Cardiac muscle cell (in vitro differentiated cells and primary cell): ENCODE measurements around the gene DYRK2. TPM values are rescaled to one million over a fixed set of nuclear protein-coding genes. Genes with fewer than 3 reads are reported as not detected.

Experiments used
- DNase-seq, 2 donors: peaks; one replicate each; pipeline versions ENCODE4 v3.0.0 to v3.0.0-alpha.2; 2010 to 2017; ENCODE audit warnings: low read depth in 1 of 2, low spot score in 1 of 2
- H3K27ac ChIP-seq: fragments of 200-600 bp; sonication (generic); 2 replicates; pipeline ENCODE4 v1.5.1; 2016
- H3K27me3 ChIP-seq: fragments of 200-600 bp; sonication (generic); 2 replicates; pipeline ENCODE4 v1.6.0; 2016; ENCODE audit warnings: control low read depth
- H3K36me3 ChIP-seq: fragments of 200-600 bp; sonication (generic); 2 replicates; pipeline ENCODE4 v1.5.1; 2016; ENCODE audit warnings: control low read depth
- H3K4me1 ChIP-seq: fragments of 200-600 bp; sonication (generic); 2 replicates; pipeline ENCODE4 v1.8.1; 2017; ENCODE audit warnings: low read depth, mild to moderate bottlenecking, mixed run types
- H3K4me3 ChIP-seq: fragments of 200-600 bp; sonication (generic); 2 replicates; pipeline ENCODE4 v1.5.1; 2016; ENCODE audit warnings: mild to moderate bottlenecking
- H3K9me3 ChIP-seq: fragments of 200-600 bp; sonication (generic); 2 replicates; pipeline ENCODE4 v1.5.1; 2017; ENCODE audit warnings: low read depth, mild to moderate bottlenecking, control low read depth
- CTCF ChIP-seq: IDR thresholded peaks from 2 replicates; pipeline ENCODE4 v1.5.1; 2012; ENCODE audit warnings: low read depth, mild to moderate bottlenecking, low read length
- polyA plus RNA-seq: library from polyadenylated mRNA; unstranded; fragments of >200 nt; fragmentation: Nextera tagmentation; extraction: Ambion mirVana; gene quantifications from 2 replicates; pipeline ENCODE4 v1.2.1, GENCODE V29; 2016
- total RNA-seq: library from RNA; depleted of rRNA; stranded (reverse); fragments of >200 nt; gene quantifications from 2 replicates; pipeline ENCODE4 v1.2.3, GENCODE V29; 2016

Gene DYRK2
- total and polyA plus RNA-seq, 2 experiments from 2014 or later = 48.2 to 95.9 TPM

GRCh38 chr12:67645601-67646000, 2.9 kb upstream of the DYRK2 start:
- Histone ChIP-seq H3K4me3 (no peak overlapping the region), H3K27ac (no peak overlapping the region), H3K4me1 (no peaks in the 10 kb centered on the region), H3K36me3 (no peaks in the 10 kb centered on the region), H3K9me3 (no peaks in the 10 kb centered on the region), H3K27me3 (no peaks in the 10 kb centered on the region)
- TF ChIP-seq CTCF = no peak
- DNase-seq = peak in 1 of 2 donors; percentile 43

- H3K27me3 ChIP-seq = no peaks in the 10 kb centered on the region
- peaks cover 6% of the 10 kb centered on the region for H3K4me1 ChIP-seq
- H3K36me3 ChIP-seq = no peaks in the 10 kb centered on the region
- no peak overlapping the region for H3K4me3 ChIP-seq
- H3K27ac ChIP-seq = no peak overlapping the region
- H3K9me3 ChIP-seq = no peaks in the 10 kb centered on the region
- no peak for DNase-seq
- TF ChIP-seq CTCF = no peak
These were observed 1.8 kb upstream of the DYRK2 start for GRCh38 chr12:67646775-67647174.

- TF ChIP-seq CTCF = no peak
- DNase-seq = peak in 1 of 2 donors; percentile 21
- H3K4me3 ChIP-seq = peak overlapping the region; percentile 61
- H3K4me1 ChIP-seq = peaks cover 11% of the 10 kb centered on the region
- H3K36me3 ChIP-seq = no peaks in the 10 kb centered on the region
- H3K9me3 ChIP-seq = no peaks in the 10 kb centered on the region
- H3K27ac ChIP-seq = peak overlapping the region; percentile 85
- H3K27me3 ChIP-seq = no peaks in the 10 kb centered on the region
These were observed 1.3 kb upstream of the DYRK2 start for GRCh38 chr12:67647181-67647798.

- Histone ChIP-seq H3K27me3 (no peaks in the 10 kb centered on the region), H3K27ac (peak overlapping the region; percentile 85), H3K9me3 (no peaks in the 10 kb centered on the region), H3K4me1 (peaks cover 16% of the 10 kb centered on the region), H3K36me3 (no peaks in the 10 kb centered on the region), H3K4me3 (peak overlapping the region; percentile 61)
- peak; percentile 39 for TF ChIP-seq CTCF
- DNase-seq = peak; percentile 89 to 93
These were observed 585 bp upstream of the DYRK2 start for GRCh38 chr12:67647799-67648520.

- DNase-seq = no peak
- Histone ChIP-seq H3K4me3 (peak overlapping the region; percentile 61), H3K27ac (peak overlapping the region; percentile 97), H3K4me1 (peaks cover 28% of the 10 kb centered on the region), H3K36me3 (no peaks in the 10 kb centered on the region), H3K9me3 (no peaks in the 10 kb centered on the region), H3K27me3 (no peaks in the 10 kb centered on the region)
- TF ChIP-seq CTCF = no peak
These were observed 670 bp downstream of the DYRK2 start for GRCh38 chr12:67649261-67649569.
